Renal pelvis (tissue), 3 donors: ENCODE measurements around the gene AQP5. TPM values are rescaled to one million over a fixed set of nuclear protein-coding genes. Genes with fewer than 3 reads are reported as not detected.

Experiments used
- polyA plus RNA-seq, 3 donors: library from polyadenylated mRNA; unstranded; fragments of 120-200 nt; gene quantifications; one replicate each; pipeline ENCODE4 v1.2.1, GENCODE V29; 2013; ENCODE audit not compliant: insufficient read length in 3 of 3

The AQP5 gene
- polyA plus RNA-seq, 3 donors, result 1.4 to 2.8 (median 2.3) TPM

Other genes with a start within 250 kb of the AQP5 start
- 100 to 1,000 TPM; 714 to 750 (median 741) TPM for gene TMBIM6, start 220.3 kb upstream of the AQP5 start, polyA plus RNA-seq
- 10 to 100 TPM; 23.4 to 27.7 (median 23.5) TPM for gene NCKAP5L, start 133.5 kb upstream of the AQP5 start, polyA plus RNA-seq
- 1 to 10 TPM; 7.4 to 9.7 (median 9.4) TPM for gene BCDIN3D, start 118.8 kb upstream of the AQP5 start, polyA plus RNA-seq
- 1 to 10 TPM; 1.9 to 5.4 (median 4.9) TPM for gene FAIM2, start 58.0 kb upstream of the AQP5 start, polyA plus RNA-seq
- gene AQP2, start 11.1 kb upstream of the AQP5 start, polyA plus RNA-seq, result 100 to 1,000 TPM in 2 of 3 donors, 10 to 100 TPM in 1; 75.1 to 170 (median 128) TPM
- gene AQP6, start 11.1 kb downstream of the AQP5 start, polyA plus RNA-seq, result 10 to 100 TPM; 15.4 to 28.6 (median 23.3) TPM
- 10 to 100 TPM; 47.5 to 49.4 (median 49.0) TPM for gene RACGAP1, start 63.6 kb downstream of the AQP5 start, polyA plus RNA-seq
- gene ASIC1, start 95.7 kb downstream of the AQP5 start, polyA plus RNA-seq, result 1 to 10 TPM; 4.6 to 5.6 (median 5.5) TPM
- gene SMARCD1, start 123.5 kb downstream of the AQP5 start, polyA plus RNA-seq, result 100 to 1,000 TPM; 184 to 205 (median 190) TPM
- 10 to 100 TPM; 70.6 to 80.1 (median 72.5) TPM for gene GPD1, start 142.1 kb downstream of the AQP5 start, polyA plus RNA-seq
- gene COX14, start 150.4 kb downstream of the AQP5 start, polyA plus RNA-seq, result 10 to 100 TPM; 49.0 to 57.9 (median 52.4) TPM
- 10 to 100 TPM; 69.5 to 92.7 (median 75.3) TPM for gene CERS5, start 205.5 kb downstream of the AQP5 start, polyA plus RNA-seq